IPS DF 19.7 (cell line): ENCODE results near the gene BCL2L11.

ENCODE experiments used
- DNase-seq: peaks from one replicate; pipeline ENCODE4 v3.0.0-alpha.2; 2013; ENCODE audit warnings: low read depth, low spot score

Gene BCL2L11

GRCh38 chr2:111168528-111169239, 48.0 kb downstream of the BCL2L11 start:
- DNase-seq = no peak

- no peak for DNase-seq
Observed at GRCh38 chr2:111169268-111169667, 48.6 kb downstream of the BCL2L11 start.

DNA sequence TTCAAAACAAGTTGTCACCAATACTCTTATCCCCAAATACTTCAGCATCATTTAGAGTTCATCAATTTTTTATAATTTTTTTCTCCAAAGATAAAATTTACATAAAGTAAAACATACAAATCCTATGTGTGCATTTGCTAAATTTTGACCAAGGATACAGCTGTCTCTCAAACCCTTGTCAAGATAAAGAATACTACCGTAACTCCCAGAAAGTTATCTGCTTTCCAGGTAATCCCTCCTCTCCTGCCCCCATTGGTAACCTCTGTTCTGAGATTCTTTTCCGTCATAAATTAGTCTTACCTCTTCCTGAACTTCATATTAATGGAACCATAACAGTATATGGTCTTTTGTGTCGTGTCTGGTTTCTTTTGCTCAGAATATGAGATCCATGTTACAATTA, 49.2 kb downstream of the BCL2L11 start:
- DNase-seq = no peak

DNA sequence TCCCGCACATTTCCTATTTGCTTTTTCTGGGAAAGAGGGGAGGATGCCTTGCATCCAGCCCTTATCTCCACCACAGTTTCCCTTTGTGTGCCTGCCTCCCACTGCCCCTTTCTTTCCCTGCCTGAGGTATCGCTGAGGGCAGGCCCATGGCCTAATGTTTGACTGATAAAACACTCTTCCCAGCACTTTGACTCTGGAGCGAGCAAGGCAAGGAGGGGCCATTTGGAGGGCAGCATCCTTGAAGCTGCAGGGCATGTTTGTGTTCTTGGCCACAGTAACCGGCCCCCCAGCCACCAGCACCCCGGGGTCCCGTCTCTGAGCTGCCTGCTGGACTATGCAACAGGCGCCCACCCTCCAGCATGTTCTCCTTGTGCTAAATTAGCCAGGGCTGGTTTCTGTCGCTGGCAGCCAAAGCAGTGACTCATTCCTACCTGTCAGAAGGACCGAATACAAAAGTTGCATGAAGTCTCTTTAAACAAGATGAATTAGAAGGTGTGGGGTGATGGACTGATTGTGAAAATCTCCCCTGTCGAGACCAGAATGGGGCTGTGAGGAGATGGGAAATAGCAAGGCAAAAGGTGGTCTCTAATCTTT, 50.7 kb downstream of the BCL2L11 start:
- no peak for DNase-seq

GRCh38 chr2:111172666-111173065, 52.0 kb downstream of the BCL2L11 start:
- DNase-seq = no peak

GRCh38 chr2:111173338-111173737, 52.6 kb downstream of the BCL2L11 start:
- DNase-seq = no peak

DNA sequence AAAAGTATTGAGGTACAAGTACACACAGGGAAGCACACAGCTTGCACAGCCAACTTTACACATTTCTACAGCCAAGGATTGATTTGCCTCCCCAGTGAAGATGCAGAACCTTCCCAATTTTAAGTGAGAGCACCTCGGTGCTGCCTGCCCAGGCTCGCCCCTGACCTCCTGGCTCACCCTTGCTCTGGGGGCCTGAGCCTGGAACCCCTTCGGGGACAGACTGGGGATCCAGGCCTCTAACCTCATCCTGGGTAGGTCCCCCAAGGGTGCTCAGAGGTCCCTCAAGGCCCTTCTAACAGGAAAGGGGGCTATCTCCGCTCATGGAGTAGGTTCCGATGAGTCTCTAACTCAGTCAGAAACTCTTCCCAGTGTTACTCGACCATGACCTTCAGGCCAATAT, 53.1 kb downstream of the BCL2L11 start:
- DNase-seq = no peak

DNA sequence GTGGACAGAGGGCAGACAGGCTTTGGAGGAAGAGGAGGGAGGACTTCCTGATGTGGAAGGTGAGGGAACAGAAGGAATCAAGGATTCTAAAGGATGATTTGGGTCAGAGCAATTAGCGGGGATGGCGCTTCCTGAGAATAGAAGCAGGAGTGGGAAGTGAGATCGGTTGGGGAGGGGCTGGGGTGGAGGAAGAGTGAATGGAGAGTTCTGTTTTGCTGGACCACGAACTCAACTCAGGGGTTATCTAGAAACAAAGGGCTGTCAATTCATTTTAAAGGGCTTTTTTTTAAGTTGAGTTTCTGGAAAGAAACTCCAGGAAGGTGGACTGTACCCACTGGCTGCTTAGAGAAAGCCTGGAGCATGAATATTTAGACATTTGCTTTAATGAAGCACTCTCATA, 54.9 kb downstream of the BCL2L11 start:
- DNase-seq = no peak

DNA sequence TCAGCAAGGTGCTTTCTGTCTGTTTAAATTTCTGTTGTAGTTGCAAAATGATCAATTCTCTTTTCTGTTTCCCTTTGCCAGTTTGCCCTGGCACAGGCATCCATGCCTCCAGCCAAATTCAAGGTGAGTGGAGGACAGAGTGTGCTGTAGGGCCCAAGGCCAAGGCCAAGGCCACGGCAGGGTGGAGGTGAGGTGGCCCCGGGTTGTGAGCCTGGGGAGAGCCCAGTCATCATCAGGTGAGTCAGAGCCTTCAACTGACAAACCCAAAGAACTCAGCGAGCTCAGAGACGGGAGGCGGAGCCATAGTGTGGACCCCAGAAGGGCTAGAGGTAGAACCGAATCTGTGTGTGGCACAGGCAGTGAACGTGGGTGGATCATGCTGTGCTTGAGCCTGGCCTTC, 55.7 kb downstream of the BCL2L11 start:
- no peak for DNase-seq

DNA sequence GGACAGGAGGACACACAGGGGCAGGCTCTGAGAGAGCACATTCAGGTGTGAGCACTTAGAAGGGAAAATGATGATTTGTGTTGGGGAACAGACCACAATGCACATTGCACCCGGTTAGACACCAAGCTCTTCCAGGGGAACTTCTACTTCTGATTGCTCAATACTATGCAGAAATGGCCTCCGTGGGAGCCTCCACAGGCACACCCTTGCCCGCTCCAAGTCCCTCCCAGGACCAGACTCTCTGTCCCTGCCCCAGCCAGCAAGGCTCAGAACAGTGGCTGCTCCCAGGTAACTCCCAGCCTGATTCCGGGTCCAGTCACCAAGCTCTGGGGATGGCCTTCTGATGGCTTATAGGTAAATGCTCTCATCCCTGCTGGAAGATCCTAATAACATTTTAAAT, 56.2 kb downstream of the BCL2L11 start:
- DNase-seq = no peak

- no peak for DNase-seq
Observed at GRCh38 chr2:111178296-111178695, 57.6 kb downstream of the BCL2L11 start.

DNA sequence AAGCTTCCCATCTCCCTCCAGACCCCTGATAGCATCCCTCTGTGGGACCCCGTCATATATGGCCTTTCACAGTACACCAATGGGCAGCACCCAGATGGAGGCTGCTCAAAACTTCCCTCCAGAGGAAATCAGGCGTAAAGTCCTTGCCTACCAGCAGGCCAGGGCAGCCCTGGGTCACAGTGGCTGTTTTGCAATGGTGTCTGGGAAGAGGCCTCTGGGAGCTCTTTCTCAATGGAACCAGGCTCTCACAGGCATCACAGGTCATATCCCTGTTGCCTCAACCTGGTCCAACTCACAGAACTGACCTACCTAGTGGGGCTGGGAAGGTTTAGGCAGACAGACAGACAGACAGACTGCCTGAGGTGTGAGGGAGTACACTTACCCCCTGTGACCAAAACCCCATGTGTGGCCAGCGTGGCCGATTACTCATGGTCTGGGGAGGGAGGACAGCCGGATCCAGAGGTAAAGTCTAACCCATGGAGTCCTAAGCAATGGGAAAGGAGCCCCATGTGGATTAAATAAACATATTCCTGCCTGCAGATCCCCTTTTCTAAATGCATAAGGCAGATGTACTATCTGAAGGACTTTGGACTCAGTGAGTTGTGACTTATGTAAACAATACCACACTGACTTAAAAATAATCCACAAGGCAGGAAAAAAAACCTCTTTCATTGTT, 58.2 kb downstream of the BCL2L11 start:
- no peak for DNase-seq

- no peak for DNase-seq
Observed at GRCh38 chr2:111182121-111182520, 61.4 kb downstream of the BCL2L11 start.

- DNase-seq = no peak
Observed at GRCh38 chr2:111182740-111183139, 62.0 kb downstream of the BCL2L11 start.

- DNase-seq = no peak
Observed at GRCh38 chr2:111184725-111185310, 64.1 kb downstream of the BCL2L11 start.

GRCh38 chr2:111185361-111186022, 64.8 kb downstream of the BCL2L11 start:
- DNase-seq = no peak

DNA sequence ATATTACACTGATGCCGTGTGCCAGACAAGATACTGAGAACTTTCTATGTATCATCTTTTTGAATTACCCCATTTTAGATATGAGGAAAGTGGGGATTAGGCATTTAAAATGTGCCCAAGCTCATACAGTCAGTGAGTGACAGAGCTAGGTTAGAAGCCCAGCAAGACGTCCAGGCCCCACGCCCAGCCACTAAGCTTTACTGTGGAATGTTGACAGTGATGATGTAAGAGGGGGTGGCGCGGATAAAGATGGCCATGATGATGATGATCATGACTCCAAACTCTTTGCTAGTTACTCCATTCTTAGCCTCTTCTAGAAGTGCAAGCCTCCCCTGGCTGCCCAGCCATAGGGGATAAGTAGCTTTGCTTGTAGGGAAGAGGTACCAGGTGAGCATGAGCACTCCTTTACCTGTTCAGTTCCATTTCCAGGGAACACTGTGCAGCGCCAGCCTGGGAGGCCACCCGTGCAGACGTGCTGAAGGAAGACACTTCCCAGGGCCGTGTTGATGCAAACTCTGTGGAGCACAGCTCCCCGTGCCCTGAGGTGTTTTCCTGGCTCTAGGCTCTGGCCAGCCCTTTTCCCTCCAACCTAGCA, 65.5 kb downstream of the BCL2L11 start:
- no peak for DNase-seq

GRCh38 chr2:111186933-111187332, 66.2 kb downstream of the BCL2L11 start:
- DNase-seq = no peak

GRCh38 chr2:111188681-111189080, 68.0 kb downstream of the BCL2L11 start:
- no peak for DNase-seq

GRCh38 chr2:111189106-111189505, 68.4 kb downstream of the BCL2L11 start:
- DNase-seq = no peak

- no peak for DNase-seq
Observed at GRCh38 chr2:111190816-111191540, 70.3 kb downstream of the BCL2L11 start.
